H1 (cell line): ENCODE results near the gene DUSP3. TPM values are rescaled to one million over a fixed set of nuclear protein-coding genes. Genes with fewer than 3 reads are reported as not detected.

Experiments
- CTCF ChIA-PET: fragments of 300-600 bp; sonication (Branson Sonifier 250); formaldehyde crosslinking; loops from one replicate; lab custom pipeline; 2021; ENCODE audit not compliant: partially characterized antibody; lab: Charles Lee
- POLR2A ChIA-PET: fragments of 300-600 bp; sonication (Branson Sonifier 250); formaldehyde crosslinking; loops from one replicate; lab custom pipeline; 2021; ENCODE audit warnings: inconsistent platforms; ENCODE audit not compliant: partially characterized antibody; lab: Charles Lee
- DNase-seq, 2 experiments: peaks; one replicate each; pipeline versions ENCODE4 v3.0.0 to v3.0.0-alpha.2; 2010 to 2022; ENCODE audit warnings: low spot score in 2 of 2, low read depth in 1 of 2, mixed read lengths in 1 of 2
- FAIRE-seq: peaks from 2 replicates; lab custom pipeline; 2011; peaks lifted over from hg19 to GRCh38; lab: Jason Lieb, UNC
- H2AFZ ChIP-seq: 2 replicates; pipeline ENCODE4 v1.8.1; 2012; ENCODE audit warnings: low read length, inconsistent platforms
- H2AK5ac ChIP-seq: 2 replicates; pipeline ENCODE4 v1.6.1; 2013; ENCODE audit warnings: low read depth, low read length
- H2BK120ac ChIP-seq: replicated peaks from 2 replicates; pipeline ENCODE3; 2013; ENCODE audit warnings: low read depth, low read length, inconsistent platforms
- H2BK12ac ChIP-seq: 2 replicates; pipeline ENCODE4 v1.6.1; 2013; ENCODE audit warnings: low read depth, low read length
- H2BK15ac ChIP-seq: 2 replicates; pipeline ENCODE4 v1.6.1; 2013; ENCODE audit warnings: low read length
- H2BK20ac ChIP-seq: 2 replicates; pipeline ENCODE4 v1.6.1; 2013; ENCODE audit warnings: low read length
- H2BK5ac ChIP-seq: 2 replicates; pipeline ENCODE4 v1.6.1; 2013; ENCODE audit warnings: low read depth, low read length
- H3K14ac ChIP-seq: 2 replicates; pipeline ENCODE4 v1.6.1; 2013; ENCODE audit warnings: inconsistent platforms; ENCODE audit not compliant: insufficient read length
- H3K18ac ChIP-seq: 2 replicates; pipeline ENCODE4 v1.6.1; 2013; ENCODE audit warnings: low read length; ENCODE audit errors: extremely low read depth
- H3K23ac ChIP-seq: 2 replicates; pipeline ENCODE4 v1.6.1; 2013; ENCODE audit warnings: inconsistent platforms; ENCODE audit not compliant: insufficient read length
- H3K23me2 ChIP-seq: 2 replicates; pipeline ENCODE4 v1.6.1; 2013; ENCODE audit warnings: low read depth, low read length
- H3K27ac ChIP-seq: 2 replicates; pipeline ENCODE4 v1.6.1; 2011; ENCODE audit warnings: low read depth, low read length, inconsistent platforms
- H3K27me3 ChIP-seq, 4 experiments: replicated peaks in 1 of 4; 1 replicate in 1 of 4; 2 replicates in 3 of 4; pipeline versions ENCODE4 v1.6.1 to v1.8.1; 2011 to 2013; ENCODE audit warnings: low read length in 3 of 4, mild to moderate bottlenecking in 3 of 4, inconsistent platforms in 2 of 4, mixed read lengths in 2 of 4, moderate library complexity in 1 of 4; ENCODE audit not compliant: control insufficient read depth in 3 of 4, insufficient read depth in 3 of 4; ENCODE audit errors: extremely low read depth in 1 of 4
- H3K36me3 ChIP-seq, 4 experiments: 2 replicates each; pipeline versions ENCODE4 v1.6.1 to v1.8.1; 2011 to 2013; ENCODE audit warnings: mild to moderate bottlenecking in 4 of 4, low read length in 3 of 4, moderate library complexity in 2 of 4, control low read depth in 1 of 4, inconsistent platforms in 1 of 4; ENCODE audit not compliant: insufficient read depth in 4 of 4, control insufficient read depth in 2 of 4
- H3K4ac ChIP-seq: replicated peaks from 2 replicates; pipeline ENCODE3; 2013; ENCODE audit warnings: low read length, low read depth, mixed read lengths, inconsistent platforms; ENCODE audit not compliant: insufficient read length
- H3K4me1 ChIP-seq, 4 experiments: replicated peaks in 1 of 4; 1 replicate in 1 of 4; 2 replicates in 3 of 4; pipeline versions ENCODE4 v1.6.1 to v1.8.1; 2011 to 2013; ENCODE audit warnings: low read length in 3 of 4, inconsistent platforms in 2 of 4, mixed read lengths in 1 of 4; ENCODE audit not compliant: insufficient read depth in 4 of 4, control insufficient read depth in 3 of 4
- H3K4me2 ChIP-seq, 2 experiments: 2 replicates each; pipeline versions ENCODE4 v1.6.1 to v1.8.1; 2011 to 2013; ENCODE audit warnings: low read depth in 2 of 2, low read length in 2 of 2, control low read depth in 1 of 2, inconsistent platforms in 1 of 2, mild to moderate bottlenecking in 1 of 2; ENCODE audit not compliant: insufficient read depth in 1 of 2
- H3K4me3 ChIP-seq, 4 experiments: fragments of 200-600, 300-600 bp in 1 of 4; sonication (generic), shearing (Covaris generic), sonication (Bioruptor Twin) in 1 of 4; 2 replicates each; pipeline versions ENCODE4 v1.5.1 to v1.8.1; 2011 to 2016; ENCODE audit warnings: low read length in 4 of 4, low read depth in 3 of 4, control low read depth in 2 of 4, inconsistent platforms in 2 of 4, mild to moderate bottlenecking in 2 of 4, mixed read lengths in 1 of 4, moderate library complexity in 1 of 4; ENCODE audit not compliant: insufficient read depth in 2 of 4; ENCODE audit errors: extremely low read depth in 1 of 4
- H3K56ac ChIP-seq: replicated peaks from 2 replicates; pipeline ENCODE3; 2013; ENCODE audit warnings: low read depth, mild to moderate bottlenecking, mixed read lengths, low read length, inconsistent platforms; ENCODE audit not compliant: insufficient read length
- H3K79me1 ChIP-seq: 2 replicates; pipeline ENCODE4 v1.6.1; 2013; ENCODE audit warnings: low read depth, low read length, control low read depth
- H3K79me2 ChIP-seq, 2 experiments: 2 replicates each; pipeline versions ENCODE4 v1.6.1 to v1.8.1; 2012 to 2013; ENCODE audit warnings: low read length in 2 of 2, mild to moderate bottlenecking in 2 of 2, inconsistent platforms in 1 of 2; ENCODE audit not compliant: insufficient read depth in 2 of 2, control insufficient read depth in 1 of 2
- H3K9ac ChIP-seq, 4 experiments: replicated peaks in 1 of 4; 1 replicate in 1 of 4; 2 replicates in 3 of 4; pipeline versions ENCODE4 v1.6.1 to v1.8.1; 2011 to 2013; ENCODE audit warnings: low read depth in 3 of 4, low read length in 3 of 4, control low read depth in 2 of 4, mild to moderate bottlenecking in 2 of 4, moderate library complexity in 2 of 4, inconsistent platforms in 1 of 4; ENCODE audit errors: extremely low read depth in 1 of 4
- H3K9me3 ChIP-seq, 2 experiments: 2 replicates each; pipeline versions ENCODE4 v1.6.1 to v1.8.1; 2012 to 2013; ENCODE audit warnings: mild to moderate bottlenecking in 2 of 2, moderate library complexity in 2 of 2, control low read depth in 1 of 2, inconsistent platforms in 1 of 2, low read depth in 1 of 2, low read length in 1 of 2, mixed read lengths in 1 of 2; ENCODE audit not compliant: insufficient read depth in 2 of 2
- H4K20me1 ChIP-seq, 2 experiments: replicated peaks in 1 of 2; 2 replicates each; pipeline versions ENCODE3 to v1.8.1; 2011 to 2013; ENCODE audit warnings: inconsistent platforms in 2 of 2, low read length in 2 of 2, mild to moderate bottlenecking in 1 of 2; ENCODE audit not compliant: insufficient read depth in 2 of 2, control insufficient read depth in 1 of 2
- H4K5ac ChIP-seq: 2 replicates; pipeline ENCODE4 v1.6.1; 2013; ENCODE audit warnings: low read length, low read depth, mixed read lengths, inconsistent platforms; ENCODE audit not compliant: insufficient read length
- H4K8ac ChIP-seq: 2 replicates; pipeline ENCODE4 v1.8.0; 2013; ENCODE audit warnings: mild to moderate bottlenecking, moderate library complexity, low read length, inconsistent platforms; ENCODE audit not compliant: insufficient read depth; ENCODE audit errors: extremely low read depth
- H4K91ac ChIP-seq: replicated peaks from 2 replicates; pipeline ENCODE3; 2013; ENCODE audit warnings: low read length, mixed read lengths, inconsistent platforms; ENCODE audit not compliant: insufficient read length
- PHF8 ChIP-seq: fragments of 200-600 bp; sonication (generic); conservative IDR thresholded peaks from 2 replicates; pipeline ENCODE4 v1.7.1; 2012; ENCODE audit warnings: low read depth, mild to moderate bottlenecking, inconsistent platforms, low read length, moderate library complexity
- RNF2 ChIP-seq: fragments of 200-900, 300-1000 bp; sonication (generic); IDR thresholded peaks from 2 replicates; pipeline ENCODE4 v1.7.1; 2016; ENCODE audit warnings: borderline replicate concordance, low read depth, mild to moderate bottlenecking, antibody characterized with exemption, low read length; ENCODE audit not compliant: poor library complexity, severe bottlenecking; ENCODE audit errors: missing control alignments
- WGBS, 2 experiments: shearing (Covaris generic) in 1 of 2; methylation state at CpG; one replicate each; pipeline versions ENCODE4 v1.1.6 to v1.1.7; 2013 to 2015; ENCODE audit warnings: low lambda C conversion rate in 2 of 2, mixed read lengths in 2 of 2, inconsistent platforms in 1 of 2, low coverage in 1 of 2, missing lambda C conversion rate in 1 of 2; ENCODE audit not compliant: insufficient replicate concordance in 2 of 2, insufficient coverage in 1 of 2, insufficient read length in 1 of 2; ENCODE audit errors: extremely low coverage in 1 of 2, missing lambda C conversion rate in 1 of 2; 5-methylcytosine and 5-hydroxymethylcytosine counted together
- polyA plus RNA-seq, 7 experiments: library from polyadenylated mRNA; depleted of rRNA in 3 of 7; stranded (reverse) in 5 of 7; unstranded in 2 of 7; fragments of >200 nt in 5 of 7; fragments of 200-250 nt in 2 of 7; gene quantifications; 1 replicate in 5 of 7; 2 replicates in 1 of 7; 4 replicates in 1 of 7; pipeline versions ENCODE4 v1.2.1 to v1.2.3, GENCODE V29; 2011 to 2013; ENCODE audit warnings: missing spikeins in 2 of 7, mixed read lengths in 2 of 7
- total RNA-seq: library from RNA; stranded (reverse); fragmentation: NEBNext Ultra II Directional; extraction: Animal tissue kit (Norgen Biotek cat#: 25700); gene quantifications from 2 replicates; pipeline ENCODE4 v1.2.1, GENCODE V29; 2021

Gene DUSP3
- total and polyA plus RNA-seq, 2 of the 8 experiments (the other 6 are each of a cell fraction or from before 2014, with no cell fraction given) = 15.1 to 21.2 TPM

GRCh38 chr17:43737722-43738121 is 41.1 kb downstream of the DUSP3 start:
- H2BK15ac ChIP-seq = no peak overlapping the region
- no peak overlapping the region for H4K5ac ChIP-seq
- no peak overlapping the region for H4K8ac ChIP-seq
- H2BK120ac ChIP-seq = no peak overlapping the region
- peaks cover 0 to 8% (median 2%) of the 10 kb centered on the region in 4 experiments; a peak in 3 of 7 replicates for H3K4me1 ChIP-seq
- H3K9ac ChIP-seq = no peak overlapping the region
- no peak overlapping the region for H2BK5ac ChIP-seq
- no peak overlapping the region for H3K4ac ChIP-seq
- no peak overlapping the region for H2BK12ac ChIP-seq
- H2AK5ac ChIP-seq = 0 out of 2 replicates have a peak overlapping the region, but pooled peaks have one; percentile 39
- no peak overlapping the region for H3K27ac ChIP-seq
- WGBS, 2 experiments = 85% methylated on average over 2 of the region's 2 CpGs; no CpG with 5 or more reads in 1 of the 2 experiments
- FAIRE-seq (no peak), DNase-seq (no peak)
- no peak overlapping the region for H3K23ac ChIP-seq
- no peaks in the 10 kb centered on the region for H3K79me2 ChIP-seq
- no peaks in the 10 kb centered on the region for H3K36me3 ChIP-seq
- no peaks in the 10 kb centered on the region for H3K23me2 ChIP-seq
- ChIA-PET POLR2A (interaction anchor here (1.5 to 1.8 kb wide), 2 partner anchors 9 to 13 kb away, joined by 3 to 5 read pairs; no protein-coding TSS in a partner anchor), CTCF (interaction anchor here (1.0 to 2.5 kb wide), 7 partner anchors 18 to 142 kb away, joined by 3 to 19 read pairs (median 6); no protein-coding TSS in a partner anchor)
- no peak overlapping the region for H3K14ac ChIP-seq
- H2AFZ ChIP-seq = no peak overlapping the region
- H3K4me2 ChIP-seq = no peak overlapping the region
- no peaks in the 10 kb centered on the region for H3K79me1 ChIP-seq
- no peak overlapping the region for H4K91ac ChIP-seq
- H3K9me3 ChIP-seq = peaks cover 14 to 15% of the 10 kb centered on the region in 2 experiments; a peak in 3 of 4 replicates
- H3K18ac ChIP-seq = no peak overlapping the region
- H3K27me3 ChIP-seq = no peaks in the 10 kb centered on the region
- H3K4me3 ChIP-seq = no peak overlapping the region
- no peak overlapping the region for H2BK20ac ChIP-seq
- no peak overlapping the region for H3K56ac ChIP-seq
- H4K20me1 ChIP-seq = no peaks in the 10 kb centered on the region
- TF ChIP-seq PHF8 = no peak
- TF ChIP-seq RNF2 = no peak
